Vagina (tissue), 2 donors: ENCODE measurements around the gene BTBD6.

Experiments
- POLR2A ChIP-seq, 2 donors: fragments of 450-650 bp; IDR thresholded peaks; one replicate each; pipeline ENCODE4 v1.6.1; 2017; ENCODE audit warnings: antibody characterized with exemption in 2 of 2, mild to moderate bottlenecking in 2 of 2, moderate library complexity in 2 of 2
- TF ChIP-seq, protein P1 (sequence below), 3 experiments: fragments of 450-650 bp in 2 of 3; fragments of 200-600 bp in 1 of 3; sonication (generic) in 1 of 3; IDR thresholded peaks; one replicate each; pipeline ENCODE4 v1.5.1; 2017 to 2019; ENCODE audit warnings: antibody characterized with exemption in 3 of 3, mild to moderate bottlenecking in 2 of 3, moderate library complexity in 2 of 3

DNA sequence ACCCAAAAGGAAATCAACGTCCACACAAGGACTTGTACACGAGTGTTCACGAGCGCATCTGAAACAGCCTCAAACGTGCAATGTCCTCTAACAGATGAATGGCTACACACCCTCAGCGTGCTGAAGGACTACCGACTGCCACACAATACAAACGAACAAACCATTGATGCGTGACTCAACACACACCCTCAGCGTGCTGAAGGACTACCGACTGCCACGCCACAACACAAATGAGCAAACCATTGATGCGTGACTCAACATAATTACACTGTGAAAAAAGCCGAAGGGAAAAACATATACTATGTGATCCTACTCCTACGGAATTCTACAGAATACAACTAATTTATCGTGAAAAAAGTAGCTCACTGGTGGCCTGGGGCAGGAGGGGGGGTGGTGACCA, 25.1 kb upstream of the BTBD6 start:
- TF ChIP-seq, protein P1, sequence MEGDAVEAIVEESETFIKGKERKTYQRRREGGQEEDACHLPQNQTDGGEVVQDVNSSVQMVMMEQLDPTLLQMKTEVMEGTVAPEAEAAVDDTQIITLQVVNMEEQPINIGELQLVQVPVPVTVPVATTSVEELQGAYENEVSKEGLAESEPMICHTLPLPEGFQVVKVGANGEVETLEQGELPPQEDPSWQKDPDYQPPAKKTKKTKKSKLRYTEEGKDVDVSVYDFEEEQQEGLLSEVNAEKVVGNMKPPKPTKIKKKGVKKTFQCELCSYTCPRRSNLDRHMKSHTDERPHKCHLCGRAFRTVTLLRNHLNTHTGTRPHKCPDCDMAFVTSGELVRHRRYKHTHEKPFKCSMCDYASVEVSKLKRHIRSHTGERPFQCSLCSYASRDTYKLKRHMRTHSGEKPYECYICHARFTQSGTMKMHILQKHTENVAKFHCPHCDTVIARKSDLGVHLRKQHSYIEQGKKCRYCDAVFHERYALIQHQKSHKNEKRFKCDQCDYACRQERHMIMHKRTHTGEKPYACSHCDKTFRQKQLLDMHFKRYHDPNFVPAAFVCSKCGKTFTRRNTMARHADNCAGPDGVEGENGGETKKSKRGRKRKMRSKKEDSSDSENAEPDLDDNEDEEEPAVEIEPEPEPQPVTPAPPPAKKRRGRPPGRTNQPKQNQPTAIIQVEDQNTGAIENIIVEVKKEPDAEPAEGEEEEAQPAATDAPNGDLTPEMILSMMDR (IDR thresholded peaks at IDR 0.05), result no peak
- no peak for TF ChIP-seq POLR2A (IDR thresholded peaks at IDR 0.05)
